GM18868 (cell line): ENCODE data around the gene ALDH7A1.
"Not testable (repeated sequence)": the region's sequence is repeated elsewhere in the genome, so short reads cannot be mapped to it uniquely, and the experiment has no call there.

Experiments used
- ATAC-seq: cut with Tn5 transposase; IDR thresholded peaks from one replicate; pipeline ENCODE4 v1.9.1; 2021; ENCODE audit warnings: mild to moderate bottlenecking, moderate library complexity; ENCODE audit not compliant: unreplicated experiment

The ALDH7A1 gene

GRCh38 chr5:126597156-126597555 is 2.1 kb upstream of the ALDH7A1 start:
- no peak for ATAC-seq

- ATAC-seq, result peak; percentile 26
Measured at GRCh38 chr5:126595486-126596083, 566 bp upstream of the ALDH7A1 start.

GRCh38 chr5:126591549-126591948 is 3.5 kb downstream of the ALDH7A1 start:
- no peak for ATAC-seq

- ATAC-seq, result no peak
Measured at GRCh38 chr5:126589536-126590297, 5.3 kb downstream of the ALDH7A1 start.

DNA sequence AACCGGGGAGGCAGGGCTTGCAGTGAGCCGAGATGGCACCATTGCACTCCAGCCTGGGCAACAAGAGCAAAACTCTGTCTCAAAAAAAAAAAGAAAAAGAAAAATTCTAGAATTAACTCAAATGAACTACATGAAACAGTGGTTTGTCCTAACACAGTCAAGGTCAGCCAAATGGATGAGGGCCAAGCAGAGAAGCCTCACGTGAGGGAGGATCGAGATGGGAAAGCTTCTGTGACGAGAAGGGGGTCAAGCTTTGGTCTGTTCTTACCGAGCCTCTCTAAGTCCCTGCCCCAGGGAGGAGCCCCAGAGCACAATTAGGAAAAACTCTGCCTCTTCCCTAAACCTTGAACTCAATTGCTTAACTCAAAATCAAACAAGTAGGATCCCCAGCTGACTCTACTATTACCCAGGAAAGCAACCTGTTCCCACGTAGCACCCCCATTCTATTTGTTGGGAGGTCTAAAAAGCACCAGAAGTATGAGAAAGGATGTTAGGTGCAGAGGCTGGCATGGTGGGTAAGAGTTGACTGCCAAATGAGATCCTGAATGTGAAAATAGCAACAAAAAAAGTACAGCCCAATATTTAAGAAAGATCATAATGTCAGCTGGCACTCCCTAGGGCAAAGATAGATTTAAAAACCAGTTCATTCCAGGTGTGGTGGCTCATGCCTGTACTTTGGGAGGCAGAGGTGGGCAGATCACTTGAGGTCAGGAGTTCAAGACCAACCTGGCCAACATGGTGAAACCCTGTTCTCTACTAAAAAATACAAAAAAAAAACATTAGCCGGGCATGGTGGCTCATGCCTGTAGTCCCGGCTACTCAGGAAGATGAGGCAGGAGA is 7.2 kb downstream of the ALDH7A1 start:
- ATAC-seq, result no peak

DNA sequence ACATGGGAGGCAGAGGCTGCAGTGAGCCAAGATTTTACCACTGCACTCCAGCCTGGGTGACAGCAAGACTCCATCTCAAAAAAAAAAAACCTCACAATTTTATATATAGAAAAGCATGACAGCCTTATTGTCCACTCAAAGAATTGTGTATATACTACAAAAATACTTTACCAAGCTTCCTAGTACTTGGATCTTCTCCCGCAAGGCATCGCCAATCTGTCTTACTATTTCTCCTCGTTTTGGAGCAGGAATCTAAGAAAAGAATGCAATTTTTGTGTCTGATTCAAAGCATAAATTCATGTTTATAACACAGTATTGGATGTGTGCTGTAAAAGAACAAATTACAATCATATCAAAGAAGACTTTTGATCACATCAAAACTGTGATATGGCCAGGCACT is 11.3 kb downstream of the ALDH7A1 start:
- no peak for ATAC-seq

- no peak for ATAC-seq
Measured at GRCh38 chr5:126579716-126580115, 15.3 kb downstream of the ALDH7A1 start.

GRCh38 chr5:126577415-126577814 is 17.6 kb downstream of the ALDH7A1 start:
- no peak for ATAC-seq

- no peak for ATAC-seq
Measured at GRCh38 chr5:126576974-126577373, 18.0 kb downstream of the ALDH7A1 start.

- no peak for ATAC-seq
Measured at GRCh38 chr5:126575644-126576043, 19.4 kb downstream of the ALDH7A1 start.

GRCh38 chr5:126568206-126568755 is 26.7 kb downstream of the ALDH7A1 start:
- no peak for ATAC-seq

DNA sequence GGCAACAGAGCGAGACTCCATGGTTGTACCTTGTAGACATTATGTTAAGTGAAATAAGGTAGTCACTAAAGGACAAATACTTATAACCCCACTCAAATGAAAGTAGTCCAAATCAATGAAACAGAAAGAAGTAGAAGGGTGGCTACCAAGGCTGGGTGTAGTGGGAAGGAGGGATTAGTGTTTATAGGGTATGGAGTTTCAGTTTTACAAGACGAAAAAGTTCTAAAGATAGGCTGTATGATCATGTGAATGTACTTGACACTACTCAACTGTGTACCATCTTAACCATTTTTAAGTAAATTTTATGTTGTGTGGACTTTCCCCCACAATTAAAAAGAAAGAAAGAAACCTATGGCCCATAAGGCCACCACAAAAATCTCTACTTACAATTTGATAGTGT is 32.2 kb downstream of the ALDH7A1 start:
- ATAC-seq, result peak; percentile 99

- no peak for ATAC-seq
Measured at GRCh38 chr5:126561908-126562307, 33.1 kb downstream of the ALDH7A1 start.

- not testable (repeated sequence) for ATAC-seq
Measured at GRCh38 chr5:126555101-126555500, 39.9 kb downstream of the ALDH7A1 start.

GRCh38 chr5:126552614-126553013 is 42.4 kb downstream of the ALDH7A1 start:
- no peak for ATAC-seq

DNA sequence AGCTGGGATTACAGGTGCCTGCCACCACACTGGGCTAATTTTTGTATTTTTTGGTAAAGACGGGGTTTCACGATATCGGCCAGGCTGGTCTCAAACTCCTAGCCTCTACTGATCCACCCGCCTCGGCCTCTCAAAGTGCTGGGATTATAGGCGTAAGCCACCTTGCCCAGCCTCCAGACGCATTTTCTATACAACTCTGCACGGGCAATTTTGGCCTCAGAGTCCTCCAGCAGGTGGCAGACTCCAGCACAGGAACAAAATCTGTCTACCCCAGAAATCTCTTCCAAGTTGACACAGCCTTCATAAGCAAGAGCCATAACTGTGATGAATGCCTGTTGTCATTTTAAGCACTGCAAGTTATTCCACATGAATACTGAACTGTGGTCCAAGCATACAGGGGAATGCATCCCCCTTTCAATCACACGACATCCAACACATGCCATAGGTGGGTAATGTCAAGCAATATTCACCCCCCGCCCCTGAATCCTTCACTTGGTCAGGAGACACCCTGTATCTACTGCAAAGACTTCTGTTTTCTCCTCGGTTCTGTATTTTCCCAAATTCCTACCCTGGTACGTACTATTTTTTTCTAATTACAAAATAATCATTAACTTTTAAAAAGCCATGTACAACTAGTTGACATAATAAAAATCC is 50.8 kb downstream of the ALDH7A1 start:
- peak; percentile 86 for ATAC-seq

- ATAC-seq, result no peak
Measured at GRCh38 chr5:126543660-126544059, 51.4 kb downstream of the ALDH7A1 start.

DNA sequence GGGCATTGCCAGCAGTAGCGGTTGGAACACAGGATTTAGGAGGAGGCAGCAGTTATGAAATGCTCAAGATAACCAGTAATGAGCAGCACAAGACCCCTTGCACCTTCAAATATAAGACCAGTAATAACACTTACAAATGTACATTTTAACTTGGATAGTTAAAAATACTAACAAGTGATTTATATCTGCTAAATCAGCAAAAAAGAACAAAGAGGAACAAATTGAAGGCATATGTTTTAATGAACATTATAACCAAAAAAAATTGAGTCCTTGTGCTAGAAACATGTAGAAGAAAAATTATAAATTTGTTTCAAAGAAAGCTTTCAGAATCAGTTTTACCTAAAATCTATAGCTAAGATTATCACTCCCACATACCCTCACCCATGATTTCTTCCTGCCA is 52.0 kb downstream of the ALDH7A1 start:
- ATAC-seq, result no peak

DNA sequence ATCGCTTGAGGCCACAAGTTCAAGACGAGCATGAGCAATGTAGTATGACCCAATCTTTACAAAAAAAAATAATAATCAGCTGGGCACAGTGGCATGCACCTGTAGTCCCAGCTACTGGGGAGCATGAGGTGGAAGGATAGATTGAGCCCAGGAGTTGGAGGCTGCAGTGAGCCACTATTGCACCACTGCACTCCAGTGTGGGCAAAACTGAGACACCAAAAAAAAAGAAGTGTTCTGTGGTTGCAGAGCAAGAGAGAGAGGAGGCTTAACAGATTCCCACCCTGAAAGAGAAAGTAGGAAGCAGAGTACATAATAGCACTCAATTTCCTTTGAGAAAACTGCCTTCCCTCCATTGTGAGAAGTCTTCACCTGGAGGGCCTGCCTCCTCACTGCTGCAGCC is 52.6 kb downstream of the ALDH7A1 start:
- no peak for ATAC-seq

DNA sequence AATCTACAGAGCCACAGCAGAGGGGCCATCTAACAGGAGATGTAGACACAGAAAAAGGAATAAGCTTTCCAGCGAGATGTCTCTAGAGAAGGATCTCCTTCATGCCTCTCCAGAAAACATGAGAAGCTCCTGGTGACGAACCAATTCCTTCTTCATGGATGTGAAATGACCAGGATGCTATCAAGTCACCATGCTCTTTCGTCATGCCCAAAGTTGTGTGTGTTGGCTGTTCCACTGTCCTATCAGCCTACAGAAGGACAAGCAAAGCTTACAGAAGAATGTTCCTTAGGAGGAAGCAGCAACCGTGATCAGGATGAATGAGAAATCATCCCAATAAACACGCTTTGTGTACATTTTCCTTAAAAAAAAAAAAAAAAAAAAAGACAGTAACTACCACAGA is 54.4 kb downstream of the ALDH7A1 start:
- ATAC-seq, result no peak

- ATAC-seq, result no peak
Measured at GRCh38 chr5:126538579-126538978, 56.4 kb downstream of the ALDH7A1 start.
